HG03064 (cell line): ENCODE measurements around the gene LEF1.
A peak's percentile ranks its signal among the peaks of the same experiment; 100 is the strongest.
"Not testable (repeated sequence)": the region's sequence is repeated elsewhere in the genome, so short reads cannot be mapped to it uniquely, and the experiment has no call there.

Experiments
- ATAC-seq: cut with Tn5 transposase; IDR thresholded peaks from one replicate; pipeline ENCODE4 v1.9.1; 2021; ENCODE audit warnings: low read depth; ENCODE audit not compliant: unreplicated experiment

Gene LEF1

GRCh38 chr4:108044951-108045686 lies 123.6 kb downstream of the LEF1 start:
- no peak for ATAC-seq

GRCh38 chr4:108043526-108043925 lies 125.2 kb downstream of the LEF1 start:
- no peak for ATAC-seq

GRCh38 chr4:108042927-108043326 lies 125.8 kb downstream of the LEF1 start:
- no peak for ATAC-seq

GRCh38 chr4:108037884-108038283 lies 130.8 kb downstream of the LEF1 start:
- ATAC-seq: no peak

DNA sequence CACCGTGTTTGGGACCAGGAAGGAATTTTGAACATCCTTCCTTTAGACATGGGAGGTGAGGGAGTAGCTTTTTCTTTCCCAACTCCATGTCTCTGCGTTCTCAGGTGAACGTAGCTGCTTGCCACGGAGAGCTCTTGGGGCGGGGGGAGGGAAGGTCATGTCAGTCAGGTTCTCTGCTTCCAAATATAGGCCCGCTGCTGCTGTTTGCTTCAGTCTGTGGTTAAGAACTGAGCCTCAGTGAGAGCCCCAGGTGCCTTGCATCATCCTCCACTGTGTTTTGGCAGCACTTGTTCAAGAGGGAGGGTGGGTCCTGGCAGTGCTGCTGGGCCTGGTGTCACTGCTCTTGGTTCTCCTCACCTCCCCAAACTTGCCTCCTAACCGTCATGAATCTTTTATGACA lies 132.5 kb downstream of the LEF1 start:
- peak; percentile 97 for ATAC-seq

DNA sequence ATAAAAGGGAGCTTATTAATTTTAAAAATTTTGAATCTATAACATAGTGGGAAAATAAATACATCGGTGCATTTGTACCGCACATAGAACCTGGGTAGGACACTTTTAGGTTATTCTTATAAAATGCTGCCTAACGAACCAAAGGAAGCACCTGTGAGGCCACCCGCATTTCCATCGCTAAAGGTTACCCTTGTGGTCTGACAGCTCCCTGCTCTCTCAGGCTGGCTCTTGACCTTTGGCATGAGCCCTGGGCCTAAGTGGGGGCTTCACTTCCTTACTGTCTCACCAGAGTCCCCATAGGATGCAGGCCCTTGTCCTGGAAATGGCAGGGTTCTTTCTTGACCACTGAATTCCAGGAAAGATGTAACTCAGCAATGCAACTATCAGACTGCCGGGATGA lies 133.0 kb downstream of the LEF1 start:
- ATAC-seq: peak; percentile 30

- ATAC-seq: no peak
Measured at GRCh38 chr4:108034565-108034964, 134.2 kb downstream of the LEF1 start.

GRCh38 chr4:108033348-108033747 lies 135.4 kb downstream of the LEF1 start:
- ATAC-seq: no peak

- no peak for ATAC-seq
Measured at GRCh38 chr4:108031427-108032083, 137.2 kb downstream of the LEF1 start.

- peak; percentile 94 for ATAC-seq
Measured at GRCh38 chr4:108030332-108030731, 138.4 kb downstream of the LEF1 start.

GRCh38 chr4:108029731-108030130 lies 139.0 kb downstream of the LEF1 start:
- no peak for ATAC-seq

- no peak for ATAC-seq
Measured at GRCh38 chr4:108029016-108029720, 139.6 kb downstream of the LEF1 start.

GRCh38 chr4:108024878-108025165 lies 143.9 kb downstream of the LEF1 start:
- ATAC-seq: no peak

- no peak for ATAC-seq
Measured at GRCh38 chr4:108024085-108024877, 144.5 kb downstream of the LEF1 start.

DNA sequence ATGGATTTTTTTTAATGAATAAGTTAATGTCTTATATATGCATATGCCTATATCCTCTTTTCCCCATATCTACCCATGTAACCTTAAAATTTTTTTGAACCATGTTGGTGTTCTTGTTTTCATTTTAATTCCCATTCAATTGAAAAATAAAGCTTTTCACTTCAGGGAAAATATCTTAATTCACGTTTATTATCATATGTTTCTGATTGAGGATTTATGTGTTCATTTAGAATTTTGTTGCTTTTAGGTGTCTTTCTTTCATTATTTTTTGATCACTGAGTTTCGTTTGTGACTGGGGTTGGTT lies 149.9 kb downstream of the LEF1 start:
- no peak for ATAC-seq

DNA sequence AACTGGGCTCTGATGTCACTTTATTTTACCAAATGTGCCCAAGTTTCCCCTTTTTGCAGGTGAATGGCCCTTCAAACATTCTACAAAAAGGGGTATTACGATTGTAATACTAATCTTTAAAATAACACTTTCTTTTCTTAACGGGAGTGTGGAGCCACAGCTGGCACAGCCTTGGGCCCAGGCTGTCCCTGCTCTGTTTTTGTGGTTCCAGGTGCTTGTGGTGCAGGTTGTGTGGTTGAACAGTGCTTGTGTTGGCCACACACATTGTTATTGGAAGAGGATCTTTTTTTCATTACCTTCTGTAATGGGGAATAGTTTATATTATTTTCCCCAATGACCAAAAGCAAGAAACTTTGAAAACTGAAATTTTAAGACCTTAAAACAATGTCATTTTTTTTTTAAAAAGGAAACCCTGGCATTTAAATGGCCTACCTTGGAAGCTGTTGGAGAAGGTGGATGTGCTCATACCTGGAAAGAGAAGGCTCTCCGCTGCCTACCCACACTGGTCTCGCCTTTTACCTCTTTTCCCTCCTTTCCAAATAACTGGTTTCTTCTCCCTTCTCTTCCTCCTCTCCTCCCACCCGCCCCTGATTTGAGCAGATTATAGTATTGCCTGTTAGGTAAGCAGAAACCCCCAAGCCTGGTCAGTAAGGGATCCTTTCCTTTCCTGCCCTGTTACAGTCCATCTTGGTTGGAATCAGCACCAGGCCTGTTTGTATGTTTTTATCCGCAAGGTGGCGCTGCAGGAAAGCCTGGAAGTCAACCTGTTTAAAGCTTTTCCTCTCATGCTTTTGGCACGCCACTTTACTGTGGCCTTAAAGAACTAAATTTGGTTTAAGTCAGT lies 150.5 kb downstream of the LEF1 start:
- no peak for ATAC-seq

- no peak for ATAC-seq
Measured at GRCh38 chr4:108013955-108014354, 154.8 kb downstream of the LEF1 start.

- no peak for ATAC-seq
Measured at GRCh38 chr4:108013327-108013726, 155.4 kb downstream of the LEF1 start.

DNA sequence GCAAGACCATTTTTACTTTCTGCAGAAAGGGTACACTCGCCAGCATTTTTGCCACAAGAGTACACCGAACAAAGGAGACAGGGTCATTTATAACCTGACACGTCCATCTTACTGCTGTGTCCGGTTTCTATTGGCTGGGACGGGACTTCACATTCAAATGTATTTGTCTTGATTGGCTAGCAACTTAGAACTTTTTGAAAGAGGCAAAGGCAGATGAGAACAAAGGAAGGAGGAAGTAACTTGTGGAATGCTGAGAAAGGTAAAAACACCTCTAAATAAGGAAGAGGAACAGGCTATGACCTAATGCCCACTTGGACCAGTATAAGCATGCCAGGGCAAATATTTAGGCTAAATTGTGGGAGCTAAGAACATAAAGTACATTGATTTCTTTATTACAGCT lies 156.3 kb downstream of the LEF1 start:
- ATAC-seq: not testable (repeated sequence)

DNA sequence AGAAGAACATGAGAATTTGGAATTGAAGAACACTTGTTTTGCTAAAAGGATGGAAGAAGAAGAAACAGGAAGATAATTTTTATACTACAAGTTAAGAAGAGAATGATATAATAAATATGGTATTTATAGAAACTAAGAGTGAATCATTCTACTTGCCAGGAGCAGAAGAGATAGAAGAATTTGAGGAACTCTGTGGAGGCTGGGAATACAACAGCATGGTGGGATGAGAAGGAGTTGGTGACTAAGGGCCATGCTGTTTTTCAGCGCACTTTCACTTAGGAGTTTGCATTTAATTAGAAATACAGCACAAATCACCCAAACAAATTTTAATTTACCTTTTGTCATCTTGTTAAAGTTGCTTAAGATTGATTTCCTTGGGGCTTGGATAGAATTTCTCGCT lies 158.6 kb downstream of the LEF1 start:
- no peak for ATAC-seq
